Lower leg skin (tissue), 3 donors: Measurements from ENCODE around the gene EBLN1.

ENCODE experiments used
- POLR2A ChIP-seq, 2 donors: fragments of 450-650 bp; IDR thresholded peaks; one replicate each; pipeline ENCODE4 v1.6.1; 2016 to 2017; ENCODE audit warnings: antibody characterized with exemption in 2 of 2, mild to moderate bottlenecking in 1 of 2, moderate library complexity in 1 of 2
- TF ChIP-seq, protein P1 (sequence below), 3 donors: fragments of 450-650 bp; IDR thresholded peaks; one replicate each; pipeline ENCODE4 v1.5.1; 2016; ENCODE audit warnings: antibody characterized with exemption in 3 of 3, mild to moderate bottlenecking in 3 of 3, moderate library complexity in 2 of 3

DNA sequence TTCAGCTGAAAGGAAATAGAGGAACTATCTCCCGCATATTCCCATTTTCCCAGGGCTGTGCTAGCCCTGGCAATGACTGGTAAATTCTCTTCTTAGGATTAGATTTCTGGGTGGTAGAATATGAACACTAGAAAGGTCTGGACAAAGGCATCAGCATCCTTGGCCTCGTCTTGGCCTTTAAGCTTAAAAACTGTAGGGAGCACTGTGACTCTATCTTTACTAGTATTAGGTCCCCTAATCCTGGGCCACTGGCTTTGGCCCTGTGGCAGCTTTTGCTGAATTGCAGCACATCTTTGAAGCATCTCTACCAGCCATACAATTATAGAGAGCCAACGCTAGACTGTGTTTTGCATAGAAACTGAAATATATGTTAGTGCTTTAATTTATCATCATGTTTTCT, 41.5 kb upstream of the EBLN1 start:
- TF ChIP-seq, protein P1, sequence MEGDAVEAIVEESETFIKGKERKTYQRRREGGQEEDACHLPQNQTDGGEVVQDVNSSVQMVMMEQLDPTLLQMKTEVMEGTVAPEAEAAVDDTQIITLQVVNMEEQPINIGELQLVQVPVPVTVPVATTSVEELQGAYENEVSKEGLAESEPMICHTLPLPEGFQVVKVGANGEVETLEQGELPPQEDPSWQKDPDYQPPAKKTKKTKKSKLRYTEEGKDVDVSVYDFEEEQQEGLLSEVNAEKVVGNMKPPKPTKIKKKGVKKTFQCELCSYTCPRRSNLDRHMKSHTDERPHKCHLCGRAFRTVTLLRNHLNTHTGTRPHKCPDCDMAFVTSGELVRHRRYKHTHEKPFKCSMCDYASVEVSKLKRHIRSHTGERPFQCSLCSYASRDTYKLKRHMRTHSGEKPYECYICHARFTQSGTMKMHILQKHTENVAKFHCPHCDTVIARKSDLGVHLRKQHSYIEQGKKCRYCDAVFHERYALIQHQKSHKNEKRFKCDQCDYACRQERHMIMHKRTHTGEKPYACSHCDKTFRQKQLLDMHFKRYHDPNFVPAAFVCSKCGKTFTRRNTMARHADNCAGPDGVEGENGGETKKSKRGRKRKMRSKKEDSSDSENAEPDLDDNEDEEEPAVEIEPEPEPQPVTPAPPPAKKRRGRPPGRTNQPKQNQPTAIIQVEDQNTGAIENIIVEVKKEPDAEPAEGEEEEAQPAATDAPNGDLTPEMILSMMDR (IDR thresholded peaks at IDR 0.05) = no peak
- TF ChIP-seq POLR2A (IDR thresholded peaks at IDR 0.05) = no peak
